ENCODE results near the gene DYNC2H1.

DYNC2H1 gene

GRCh38 chr11:103476874-103477273 is 367.6 kb downstream of the DYNC2H1 start:
- H3K4me2 ChIP-seq (ENCODE audit: low read length) = no peak overlapping the region
- no peaks in the 10 kb centered on the region for H3K27me3 ChIP-seq (ENCODE audit: insufficient read depth, low read length, poor library complexity)
- no peaks in the 10 kb centered on the region for H3K79me1 ChIP-seq (ENCODE audit: low read length)
- no peak overlapping the region for H2AK5ac ChIP-seq (ENCODE audit: low read length)
- no peak overlapping the region for H3K56ac ChIP-seq (ENCODE audit: low read length)
- no peak overlapping the region for H3K18ac ChIP-seq (ENCODE audit: low read length)
- no peaks in the 10 kb centered on the region for H3K36me3 ChIP-seq (ENCODE audit: control insufficient read depth, insufficient read depth, low read length)
- H3K4me1 ChIP-seq (ENCODE audit: control insufficient read depth, low read depth, low read length) = no peaks in the 10 kb centered on the region
- no peak for DNase-seq
- no peak overlapping the region for H2BK120ac ChIP-seq (ENCODE audit: low read depth, low read length)
- H3K9ac ChIP-seq (ENCODE audit: low read length) = no peak overlapping the region
- no peak overlapping the region for H2BK5ac ChIP-seq (ENCODE audit: low read length)
- H4K5ac ChIP-seq (ENCODE audit: low read length) = no peak overlapping the region
- H3K27ac ChIP-seq (ENCODE audit: low read depth, low read length) = no peak overlapping the region
- WGBS (ENCODE audit: extremely low coverage, insufficient coverage, low lambda C conversion rate) = no CpG with 5 or more reads among the region's 2 CpGs
- H3K4me3 ChIP-seq (ENCODE audit: low read length) = no peak overlapping the region
- no peaks in the 10 kb centered on the region for H3K79me2 ChIP-seq (ENCODE audit: control insufficient read depth, insufficient read depth, low read length)
- H2BK15ac ChIP-seq (replicated peaks; ENCODE audit: low read depth) = no peak overlapping the region
- no peak overlapping the region for H3K23ac ChIP-seq (ENCODE audit: low read length)
- no peak overlapping the region for H4K8ac ChIP-seq (ENCODE audit: low read depth, low read length)
- H3K4ac ChIP-seq (ENCODE audit: low read depth, low read length) = no peak overlapping the region

GRCh38 chr11:103480421-103480820 is 371.2 kb downstream of the DYNC2H1 start:
- Histone ChIP-seq H3K36me3 (ENCODE audit: control insufficient read depth, insufficient read depth, low read length) (no peaks in the 10 kb centered on the region), H2BK5ac (ENCODE audit: low read length) (no peak overlapping the region), H3K79me1 (ENCODE audit: low read length) (no peaks in the 10 kb centered on the region), H3K56ac (ENCODE audit: low read length) (no peak overlapping the region), H3K9ac (ENCODE audit: low read length) (no peak overlapping the region), H3K27ac (ENCODE audit: low read depth, low read length) (no peak overlapping the region), H2AK5ac (ENCODE audit: low read length) (no peak overlapping the region), H3K79me2 (ENCODE audit: control insufficient read depth, insufficient read depth, low read length) (no peaks in the 10 kb centered on the region), H2BK120ac (ENCODE audit: low read depth, low read length) (no peak overlapping the region), H3K4me3 (ENCODE audit: low read length) (no peak overlapping the region), H3K18ac (ENCODE audit: low read length) (no peak overlapping the region), H3K27me3 (ENCODE audit: insufficient read depth, low read length, poor library complexity) (no peaks in the 10 kb centered on the region), H4K5ac (ENCODE audit: low read length) (no peak overlapping the region), H3K4me2 (ENCODE audit: low read length) (no peak overlapping the region), H3K4ac (ENCODE audit: low read depth, low read length) (no peak overlapping the region), H3K23ac (ENCODE audit: low read length) (no peak overlapping the region), H3K4me1 (ENCODE audit: control insufficient read depth, low read depth, low read length) (no peaks in the 10 kb centered on the region), H4K8ac (ENCODE audit: low read depth, low read length) (no peak overlapping the region), H2BK15ac (replicated peaks; ENCODE audit: low read depth) (no peak overlapping the region)
- WGBS (ENCODE audit: extremely low coverage, insufficient coverage, low lambda C conversion rate) = no CpG with 5 or more reads among the region's 4 CpGs
- DNase-seq = no peak

- no peak overlapping the region for H3K4me2 ChIP-seq (ENCODE audit: low read length)
- H3K79me1 ChIP-seq (ENCODE audit: low read length) = no peaks in the 10 kb centered on the region
- H2BK120ac ChIP-seq (ENCODE audit: low read depth, low read length) = no peak overlapping the region
- H3K4me3 ChIP-seq (ENCODE audit: low read length) = no peak overlapping the region
- H3K4ac ChIP-seq (ENCODE audit: low read depth, low read length) = no peak overlapping the region
- H3K27ac ChIP-seq (ENCODE audit: low read depth, low read length) = no peak overlapping the region
- H3K27me3 ChIP-seq (ENCODE audit: insufficient read depth, low read length, poor library complexity) = no peaks in the 10 kb centered on the region
- H3K56ac ChIP-seq (ENCODE audit: low read length) = no peak overlapping the region
- no peak overlapping the region for H3K23ac ChIP-seq (ENCODE audit: low read length)
- no peaks in the 10 kb centered on the region for H3K36me3 ChIP-seq (ENCODE audit: control insufficient read depth, insufficient read depth, low read length)
- H2AK5ac ChIP-seq (ENCODE audit: low read length) = no peak overlapping the region
- no peak overlapping the region for H2BK15ac ChIP-seq (replicated peaks; ENCODE audit: low read depth)
- no peak overlapping the region for H2BK5ac ChIP-seq (ENCODE audit: low read length)
- no peaks in the 10 kb centered on the region for H3K4me1 ChIP-seq (ENCODE audit: control insufficient read depth, low read depth, low read length)
- DNase-seq = no peak
- H4K5ac ChIP-seq (ENCODE audit: low read length) = no peak overlapping the region
- H3K79me2 ChIP-seq (ENCODE audit: control insufficient read depth, insufficient read depth, low read length) = no peaks in the 10 kb centered on the region
- H4K8ac ChIP-seq (ENCODE audit: low read depth, low read length) = no peak overlapping the region
- no peak overlapping the region for H3K18ac ChIP-seq (ENCODE audit: low read length)
- no peak overlapping the region for H3K9ac ChIP-seq (ENCODE audit: low read length)
Observed at GRCh38 chr11:103483996-103484395, 374.8 kb downstream of the DYNC2H1 start.

- Histone ChIP-seq H3K36me3 (ENCODE audit: control insufficient read depth, insufficient read depth, low read length) (no peaks in the 10 kb centered on the region), H3K27me3 (ENCODE audit: insufficient read depth, low read length, poor library complexity) (no peaks in the 10 kb centered on the region), H4K8ac (ENCODE audit: low read depth, low read length) (no peak overlapping the region), H2AK5ac (ENCODE audit: low read length) (no peak overlapping the region), H3K9ac (ENCODE audit: low read length) (no peak overlapping the region), H3K4ac (ENCODE audit: low read depth, low read length) (no peak overlapping the region), H3K4me1 (ENCODE audit: control insufficient read depth, low read depth, low read length) (no peaks in the 10 kb centered on the region), H2BK5ac (ENCODE audit: low read length) (no peak overlapping the region), H4K5ac (ENCODE audit: low read length) (no peak overlapping the region), H2BK120ac (ENCODE audit: low read depth, low read length) (no peak overlapping the region), H3K79me1 (ENCODE audit: low read length) (no peaks in the 10 kb centered on the region), H3K23ac (ENCODE audit: low read length) (no peak overlapping the region), H3K27ac (ENCODE audit: low read depth, low read length) (no peak overlapping the region), H3K4me3 (ENCODE audit: low read length) (no peak overlapping the region), H3K79me2 (ENCODE audit: control insufficient read depth, insufficient read depth, low read length) (no peaks in the 10 kb centered on the region), H3K56ac (ENCODE audit: low read length) (no peak overlapping the region), H3K4me2 (ENCODE audit: low read length) (no peak overlapping the region), H2BK15ac (replicated peaks; ENCODE audit: low read depth) (no peak overlapping the region), H3K18ac (ENCODE audit: low read length) (no peak overlapping the region)
- WGBS (ENCODE audit: extremely low coverage, insufficient coverage, low lambda C conversion rate) = no CpG with 5 or more reads among the region's 3 CpGs
- no peak for DNase-seq
Observed at GRCh38 chr11:103484545-103484944, 375.3 kb downstream of the DYNC2H1 start.

- Histone ChIP-seq H3K79me2 (ENCODE audit: control insufficient read depth, insufficient read depth, low read length) (no peaks in the 10 kb centered on the region), H3K56ac (ENCODE audit: low read length) (no peak overlapping the region), H3K4me1 (ENCODE audit: control insufficient read depth, low read depth, low read length) (no peaks in the 10 kb centered on the region), H4K5ac (ENCODE audit: low read length) (no peak overlapping the region), H3K4ac (ENCODE audit: low read depth, low read length) (no peak overlapping the region), H3K23ac (ENCODE audit: low read length) (no peak overlapping the region), H3K4me3 (ENCODE audit: low read length) (no peak overlapping the region), H4K8ac (ENCODE audit: low read depth, low read length) (no peak overlapping the region), H3K9ac (ENCODE audit: low read length) (no peak overlapping the region), H3K4me2 (ENCODE audit: low read length) (no peak overlapping the region), H3K36me3 (ENCODE audit: control insufficient read depth, insufficient read depth, low read length) (no peaks in the 10 kb centered on the region), H2BK120ac (ENCODE audit: low read depth, low read length) (no peak overlapping the region), H3K18ac (ENCODE audit: low read length) (no peak overlapping the region), H3K27me3 (ENCODE audit: insufficient read depth, low read length, poor library complexity) (no peaks in the 10 kb centered on the region), H2BK5ac (ENCODE audit: low read length) (no peak overlapping the region), H2BK15ac (replicated peaks; ENCODE audit: low read depth) (no peak overlapping the region), H2AK5ac (ENCODE audit: low read length) (no peak overlapping the region), H3K79me1 (ENCODE audit: low read length) (no peaks in the 10 kb centered on the region), H3K27ac (ENCODE audit: low read depth, low read length) (no peak overlapping the region)
- DNase-seq = no peak
- no CpG with 5 or more reads among the region's 5 CpGs for WGBS (ENCODE audit: extremely low coverage, insufficient coverage, low lambda C conversion rate)
Observed at GRCh38 chr11:103486604-103487003, 377.4 kb downstream of the DYNC2H1 start.

- H2BK15ac ChIP-seq (replicated peaks; ENCODE audit: low read depth) = no peak overlapping the region
- H3K4me2 ChIP-seq (ENCODE audit: low read length) = no peak overlapping the region
- no peak overlapping the region for H3K9ac ChIP-seq (ENCODE audit: low read length)
- no peak overlapping the region for H3K27ac ChIP-seq (ENCODE audit: low read depth, low read length)
- no peak overlapping the region for H4K8ac ChIP-seq (ENCODE audit: low read depth, low read length)
- H2BK5ac ChIP-seq (ENCODE audit: low read length) = no peak overlapping the region
- H3K27me3 ChIP-seq (ENCODE audit: insufficient read depth, low read length, poor library complexity) = no peaks in the 10 kb centered on the region
- no peak overlapping the region for H2AK5ac ChIP-seq (ENCODE audit: low read length)
- H3K79me2 ChIP-seq (ENCODE audit: control insufficient read depth, insufficient read depth, low read length) = no peaks in the 10 kb centered on the region
- H3K4ac ChIP-seq (ENCODE audit: low read depth, low read length) = no peak overlapping the region
- no peak for DNase-seq
- H3K4me1 ChIP-seq (ENCODE audit: control insufficient read depth, low read depth, low read length) = no peaks in the 10 kb centered on the region
- H3K23ac ChIP-seq (ENCODE audit: low read length) = no peak overlapping the region
- no peak overlapping the region for H3K56ac ChIP-seq (ENCODE audit: low read length)
- no peak overlapping the region for H2BK120ac ChIP-seq (ENCODE audit: low read depth, low read length)
- H3K36me3 ChIP-seq (ENCODE audit: control insufficient read depth, insufficient read depth, low read length) = no peaks in the 10 kb centered on the region
- no CpG with 5 or more reads among the region's 4 CpGs for WGBS (ENCODE audit: extremely low coverage, insufficient coverage, low lambda C conversion rate)
- H3K18ac ChIP-seq (ENCODE audit: low read length) = no peak overlapping the region
- H3K79me1 ChIP-seq (ENCODE audit: low read length) = no peaks in the 10 kb centered on the region
- no peak overlapping the region for H4K5ac ChIP-seq (ENCODE audit: low read length)
- H3K4me3 ChIP-seq (ENCODE audit: low read length) = no peak overlapping the region
Observed at GRCh38 chr11:103487113-103487512, 377.9 kb downstream of the DYNC2H1 start.

All from mesendoderm (in vitro differentiated cells).